Peyer's patch (tissue), 4 donors: ENCODE results near the gene HM13. TPM values are rescaled to one million over a fixed set of nuclear protein-coding genes. Genes with fewer than 3 reads are reported as not detected.

Experiments
- DNase-seq, 3 donors: peaks; one replicate each; pipeline ENCODE4 v3.0.0-alpha.2; 2017 to 2019
- H3K27ac ChIP-seq, 4 donors: fragments of 200-600 bp; sonication (generic); one replicate each; pipeline ENCODE4 v1.5.1; 2016 to 2019
- H3K27me3 ChIP-seq, 2 donors: fragments of 200-600 bp; sonication (generic); one replicate each; pipeline ENCODE4 v1.5.1; 2019
- H3K36me3 ChIP-seq, 3 donors: fragments of 200-600 bp; sonication (generic); one replicate each; pipeline ENCODE4 v1.5.1; 2016 to 2019
- H3K4me1 ChIP-seq, 4 donors: fragments of 200-600 bp; sonication (generic); one replicate each; pipeline ENCODE4 v1.5.1; 2016 to 2019
- H3K4me3 ChIP-seq, 4 donors: fragments of 200-600 bp; sonication (generic); 1 replicate in 3 of 4; 2 replicates in 1 of 4; pipeline ENCODE4 v1.5.1; 2016 to 2019; ENCODE audit warnings: mild to moderate bottlenecking in 1 of 4
- H3K9me3 ChIP-seq, 4 donors: fragments of 200-600 bp; sonication (generic); one replicate each; pipeline ENCODE4 v1.5.1; 2016 to 2019; ENCODE audit warnings: mild to moderate bottlenecking in 1 of 4
- CTCF ChIP-seq, 6 experiments: fragments of 450-650 bp in 4 of 6; fragments of 200-600 bp in 2 of 6; sonication (generic) in 1 of 6; IDR thresholded peaks; one replicate each; pipeline ENCODE4 v1.5.1; 2017 to 2019; ENCODE audit warnings: antibody characterized with exemption in 6 of 6, mild to moderate bottlenecking in 3 of 6, moderate library complexity in 1 of 6
- POLR2A ChIP-seq, 2 donors: fragments of 450-650 bp; IDR thresholded peaks; one replicate each; pipeline ENCODE4 v1.5.1; 2017; ENCODE audit warnings: antibody characterized with exemption in 2 of 2, mild to moderate bottlenecking in 2 of 2, moderate library complexity in 2 of 2
- total RNA-seq, 4 donors: library from RNA; depleted of rRNA; stranded (reverse); fragments of >200 nt; gene quantifications; one replicate each; pipeline ENCODE4 v1.1.0, GENCODE V29; 2016

The HM13 gene
- total RNA-seq, 4 donors from 2014 or later: 38.9 to 97.4 (median 56.3) TPM

- Histone ChIP-seq H3K36me3 (no peaks in the 10 kb centered on the region), H3K4me1 (peaks cover 0 to 17% (median 3%) of the 10 kb centered on the region in 4 donors), H3K9me3 (no peaks in the 10 kb centered on the region), H3K4me3 (peak overlapping the region; percentile 31 to 58 (median 44)), H3K27me3 (no peaks in the 10 kb centered on the region), H3K27ac (peak overlapping the region; percentile 38 to 82 (median 78))
- TF ChIP-seq POLR2A (IDR thresholded peaks at IDR 0.05) (peak; percentile 55 to 68), CTCF (IDR thresholded peaks at IDR 0.05) (no peak)
- peak in 2 of 3 donors; percentile 66 to 83 for DNase-seq
Observed at GRCh38 chr20:31587545-31588389, 73.5 kb downstream of the HM13 start.

GRCh38 chr20:31590717-31591225 lies 76.5 kb downstream of the HM13 start:
- TF ChIP-seq CTCF (IDR thresholded peaks at IDR 0.05): no peak
- Histone ChIP-seq H3K27ac (peak overlapping the region in 1 of 4 donors; percentile 50), H3K27me3 (no peaks in the 10 kb centered on the region), H3K4me3 (no peak overlapping the region), H3K4me1 (peaks cover 0 to 21% (median 8%) of the 10 kb centered on the region in 4 donors), H3K36me3 (no peaks in the 10 kb centered on the region), H3K9me3 (no peaks in the 10 kb centered on the region)
- DNase-seq: no peak

DNA sequence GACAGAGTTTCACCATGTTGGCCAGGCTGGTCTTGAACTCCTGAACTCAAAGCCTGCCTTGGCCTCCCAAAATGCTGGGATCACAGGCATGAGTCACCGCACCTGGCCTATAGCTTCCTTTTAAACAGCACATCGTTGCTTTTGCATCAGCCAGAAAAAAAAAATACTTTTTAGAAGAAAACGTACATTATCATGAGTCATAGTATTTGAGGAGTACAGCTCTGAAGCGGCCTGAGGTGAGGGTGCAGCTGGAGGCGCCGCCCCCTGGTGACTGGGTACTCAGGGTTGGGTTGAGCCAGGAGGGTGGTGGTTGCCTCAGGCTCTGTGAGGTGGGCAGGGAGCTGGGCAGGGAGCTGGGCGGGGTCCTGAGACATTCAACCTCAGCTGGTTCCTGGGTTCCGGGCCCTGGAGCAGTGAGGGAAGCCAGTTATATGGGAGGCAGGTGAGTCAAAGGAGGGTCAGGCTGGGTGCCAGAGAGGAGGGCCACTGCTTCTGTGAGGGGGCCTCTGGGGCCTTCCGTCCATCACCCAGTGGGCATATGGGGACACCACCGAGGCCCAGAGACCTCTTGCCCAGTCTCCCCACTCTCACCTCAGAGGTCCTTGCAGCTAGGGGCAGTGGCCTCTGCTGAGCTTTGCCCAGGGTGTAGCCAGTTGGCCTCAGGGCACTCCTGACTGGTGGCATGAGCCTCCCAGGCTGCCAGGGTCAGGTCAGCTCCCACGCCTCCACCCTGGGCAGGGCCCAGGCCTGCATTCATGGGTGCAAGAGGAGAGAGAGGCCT lies 79.2 kb downstream of the HM13 start:
- peak in 2 of 3 donors; percentile 92 to 94 for DNase-seq
- H3K4me3 ChIP-seq: peak overlapping the region in 2 of 4 donors; percentile 18 to 23
- H3K9me3 ChIP-seq: no peaks in the 10 kb centered on the region
- TF ChIP-seq POLR2A (IDR thresholded peaks at IDR 0.05) (peak; percentile 35 to 41), CTCF (IDR thresholded peaks at IDR 0.05) (no peak)
- H3K36me3 ChIP-seq: no peaks in the 10 kb centered on the region
- H3K4me1 ChIP-seq: peaks cover 0 to 14% (median 6%) of the 10 kb centered on the region in 4 donors
- peak overlapping the region in 3 of 4 donors; percentile 82 to 94 (median 90) for H3K27ac ChIP-seq
- no peaks in the 10 kb centered on the region for H3K27me3 ChIP-seq

DNA sequence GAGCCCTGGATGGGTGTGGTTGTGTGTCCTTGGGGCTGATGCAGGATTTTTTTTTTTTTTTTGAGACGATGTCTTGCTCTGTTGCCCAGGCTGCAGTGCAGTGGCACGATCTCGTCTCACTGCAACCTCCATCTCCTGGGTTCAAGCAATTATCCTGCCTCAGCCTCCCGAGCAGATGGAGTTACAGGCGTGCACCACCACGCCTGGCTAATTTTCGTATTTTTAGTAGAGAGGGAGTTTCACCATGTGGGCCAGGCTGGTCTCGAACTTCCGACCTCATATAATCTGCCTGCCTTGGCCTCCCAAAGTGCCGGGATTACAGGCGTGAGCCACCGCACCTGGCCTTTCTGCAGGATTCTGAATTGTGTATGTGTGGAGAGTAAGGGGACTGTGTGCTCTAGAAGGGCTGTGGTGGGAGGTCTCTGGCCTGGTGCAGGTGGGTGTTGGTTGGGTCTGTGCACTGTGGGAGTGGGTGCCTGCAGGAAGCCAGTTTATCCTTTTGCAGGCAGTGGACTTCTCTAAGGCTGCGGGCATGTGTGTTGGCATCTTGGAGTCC lies 79.8 kb downstream of the HM13 start:
- DNase-seq: no peak
- no peaks in the 10 kb centered on the region for H3K9me3 ChIP-seq
- TF ChIP-seq CTCF (IDR thresholded peaks at IDR 0.05) (no peak), POLR2A (IDR thresholded peaks at IDR 0.05) (no peak)
- H3K36me3 ChIP-seq: no peaks in the 10 kb centered on the region
- no peaks in the 10 kb centered on the region for H3K27me3 ChIP-seq
- H3K4me3 ChIP-seq: peak overlapping the region in 2 of 4 donors; percentile 30 to 40
- peak overlapping the region in 3 of 4 donors; percentile 82 to 94 (median 90) for H3K27ac ChIP-seq
- H3K4me1 ChIP-seq: peaks cover 0 to 11% (median 5%) of the 10 kb centered on the region in 4 donors
